Cerebellar nuclear complex (tissue), 1 donor: ENCODE data around the gene MBNL1.

Experiments
- DNase-seq, 2 experiments: peaks; one replicate each; lab custom pipeline; 2025; lab: John Stamatoyannopoulos, UW

Gene MBNL1

DNA sequence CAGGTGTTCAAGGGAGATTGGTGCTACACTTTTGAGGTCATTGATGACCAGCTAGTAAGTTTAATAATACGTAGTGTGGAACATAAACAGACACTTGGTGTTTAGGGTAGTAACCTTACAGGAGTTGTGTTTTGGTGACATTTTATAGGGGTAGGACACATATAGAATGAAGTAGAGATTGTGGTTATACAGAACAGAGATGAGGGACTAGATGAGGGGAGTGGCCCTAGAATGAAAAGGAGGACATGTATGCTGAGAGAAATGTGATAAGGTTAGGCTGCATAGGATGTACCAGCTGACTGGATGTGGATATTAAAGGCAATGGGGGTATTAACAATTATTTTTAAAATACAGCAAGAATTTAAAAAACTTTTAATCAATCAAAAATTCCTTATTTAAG, 8.0 kb downstream of the MBNL1 start:
- no peak for DNase-seq

DNA sequence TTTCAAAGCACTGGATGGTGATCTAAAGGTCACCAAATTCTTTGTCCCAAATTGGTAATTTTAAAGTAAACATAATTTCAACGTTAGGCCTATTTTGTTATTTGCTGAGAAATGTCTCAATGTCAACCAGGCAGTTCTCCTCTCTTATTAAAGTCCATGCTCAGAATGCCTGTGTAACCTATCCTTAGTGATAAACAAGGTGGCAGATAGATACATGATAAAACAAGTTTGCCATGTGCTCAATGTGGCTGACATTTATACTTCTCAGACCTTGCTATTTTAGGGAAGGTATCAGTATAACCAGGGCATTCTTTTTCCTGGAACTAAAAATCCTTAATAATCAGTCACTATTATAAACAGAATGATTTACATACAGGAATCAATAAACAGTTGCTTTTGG, 8.5 kb downstream of the MBNL1 start:
- DNase-seq, result no peak

DNA sequence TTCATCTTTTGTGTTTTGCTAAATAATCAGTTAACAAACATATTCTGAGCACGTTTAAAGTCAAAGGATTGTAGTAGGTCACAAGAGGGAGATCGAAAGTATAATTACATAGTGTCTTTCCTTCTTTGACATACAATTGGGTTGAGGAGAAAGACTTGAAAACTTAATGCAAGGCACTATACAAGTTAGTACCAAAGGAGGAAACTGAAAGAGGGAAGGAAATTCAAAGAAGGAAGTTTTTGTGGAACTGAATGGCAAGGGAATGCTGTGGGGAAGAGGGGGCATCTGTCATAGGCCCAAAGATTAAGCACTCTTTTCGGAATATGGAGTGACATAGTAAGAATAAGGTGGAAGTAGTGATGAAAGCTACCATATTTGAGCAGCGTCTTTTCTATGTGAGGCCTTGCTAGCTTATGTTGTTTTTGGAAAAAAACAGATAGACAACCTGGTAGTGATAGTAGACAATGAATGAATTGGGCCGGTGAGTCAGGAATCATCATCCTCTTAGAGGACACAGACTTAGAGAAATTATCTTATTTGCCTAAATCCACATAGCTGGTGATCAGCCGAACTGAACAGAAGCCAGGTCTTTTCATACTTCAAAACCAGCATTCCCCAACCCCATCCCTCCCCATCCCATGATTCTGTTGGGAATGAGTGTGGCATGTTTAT, 10.2 kb downstream of the MBNL1 start:
- no peak for DNase-seq

GRCh38 chr3:152279479-152279878, 10.8 kb downstream of the MBNL1 start:
- no peak for DNase-seq

- no peak for DNase-seq
These were observed 11.8 kb downstream of the MBNL1 start for GRCh38 chr3:152280539-152280938.

DNA sequence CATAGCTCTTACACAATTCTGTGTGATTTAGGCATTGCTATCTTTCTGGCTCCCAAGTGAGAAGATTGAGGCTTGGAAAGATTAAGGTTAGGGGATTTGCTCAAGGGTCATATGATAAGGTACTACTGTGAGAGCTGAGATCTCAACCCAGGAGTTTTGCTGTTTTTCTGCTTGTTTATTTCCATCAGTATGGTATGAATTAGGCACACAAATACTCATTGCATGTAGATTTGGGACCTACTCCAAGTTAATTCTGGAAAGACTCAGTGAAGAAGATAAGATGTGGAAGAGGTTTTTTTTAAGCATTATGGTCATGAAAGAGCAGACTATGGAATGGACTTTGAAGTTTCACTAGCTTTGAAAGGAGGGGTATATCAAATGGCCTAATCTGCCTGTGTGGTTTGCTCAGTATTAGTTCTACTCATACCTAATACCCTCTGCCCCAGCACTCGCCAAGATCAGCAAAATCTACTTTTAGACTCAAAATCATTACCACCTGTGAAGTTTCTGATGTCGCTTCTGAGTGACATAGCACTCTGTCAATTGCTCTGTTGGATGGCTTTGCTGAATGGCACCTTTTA, 12.5 kb downstream of the MBNL1 start:
- no peak for DNase-seq

DNA sequence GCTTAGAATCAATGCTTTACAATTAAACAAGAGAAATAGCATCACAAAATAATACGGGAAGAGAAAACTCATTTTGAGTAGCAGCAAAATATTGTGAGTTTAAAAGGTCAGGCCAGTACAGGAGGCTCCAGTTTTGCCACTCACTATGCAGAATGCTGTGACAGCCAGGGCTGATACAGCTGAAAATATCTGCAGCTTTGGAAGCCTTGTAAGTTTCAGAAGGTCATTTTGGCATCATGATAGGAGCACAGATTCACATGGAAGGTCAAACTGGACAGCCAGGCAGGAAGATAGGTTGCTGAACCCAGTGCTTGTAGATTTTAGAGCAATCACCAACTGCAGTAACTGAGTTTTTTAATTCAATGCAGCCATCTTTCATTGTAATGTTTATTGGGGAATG, 14.1 kb downstream of the MBNL1 start:
- no peak for DNase-seq

- no peak for DNase-seq
These were observed 15.0 kb downstream of the MBNL1 start for GRCh38 chr3:152283492-152284381.

DNA sequence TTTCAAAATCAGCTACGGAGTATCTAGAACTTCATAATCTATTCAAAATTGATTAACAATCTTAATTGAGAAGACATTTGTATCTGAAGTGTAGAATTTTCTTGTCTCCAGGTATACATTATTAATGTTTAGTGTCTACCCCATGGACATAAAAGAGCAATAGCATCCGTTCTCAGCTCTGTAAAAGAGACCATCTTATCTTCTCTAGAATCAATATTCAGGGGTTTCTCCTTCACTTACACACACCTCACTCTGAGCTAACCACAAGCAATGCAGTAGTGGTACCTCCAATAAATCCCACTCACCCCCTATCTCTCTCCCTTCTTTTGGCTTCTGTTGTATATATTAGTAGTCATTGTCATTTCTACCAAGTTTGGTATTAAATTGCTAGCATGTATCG, 16.2 kb downstream of the MBNL1 start:
- DNase-seq, result no peak

DNA sequence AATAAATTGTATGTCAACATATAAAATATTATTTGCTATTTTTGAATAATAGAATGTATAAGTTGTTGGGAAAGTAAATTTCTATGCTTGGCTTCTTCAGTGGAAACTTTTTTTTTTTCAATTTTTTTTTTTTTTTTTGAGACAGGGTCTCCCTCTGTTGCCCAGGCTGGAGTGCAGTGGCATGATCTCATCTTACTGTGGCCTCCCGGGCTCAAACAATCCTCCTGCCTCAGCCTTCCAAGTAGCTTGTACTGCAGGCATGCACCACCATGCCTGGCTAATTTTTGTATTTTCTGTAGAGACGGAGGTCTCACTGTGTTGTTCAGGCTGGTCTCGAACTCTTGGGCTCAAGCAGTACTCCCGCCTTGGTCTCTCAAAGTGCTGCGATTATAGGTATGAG, 16.8 kb downstream of the MBNL1 start:
- DNase-seq, result no peak

DNA sequence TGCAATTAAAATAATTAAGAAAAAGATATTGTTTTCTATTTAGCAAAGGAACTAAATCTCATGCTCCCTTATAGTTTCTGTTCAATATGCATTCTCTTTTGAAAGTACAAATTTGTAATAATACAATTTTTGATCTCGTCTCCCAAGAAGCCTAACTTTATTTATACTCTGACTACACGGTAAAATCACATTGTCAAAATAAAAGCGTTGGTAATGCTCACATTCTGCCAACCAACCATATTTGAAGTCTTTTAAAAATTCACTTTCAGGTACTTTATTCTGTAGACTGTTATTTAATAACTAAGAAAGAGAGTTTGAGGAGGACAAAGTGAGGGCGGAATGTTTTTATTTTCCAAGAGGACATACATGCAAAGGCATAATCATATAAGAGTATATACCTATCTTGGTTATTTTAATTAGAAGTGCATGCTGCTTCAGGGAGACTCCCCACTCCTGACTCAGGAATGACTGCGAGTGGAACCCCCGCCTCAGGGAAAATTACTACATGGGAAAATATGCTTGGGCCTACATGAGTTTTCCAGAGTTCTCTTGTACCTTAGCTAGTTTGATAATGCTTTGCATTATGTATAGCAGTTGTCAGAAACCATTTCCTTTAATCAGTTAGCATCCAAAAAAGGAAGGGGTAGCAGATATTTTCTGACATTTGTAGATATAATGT, 19.3 kb downstream of the MBNL1 start:
- DNase-seq, result no peak

DNA sequence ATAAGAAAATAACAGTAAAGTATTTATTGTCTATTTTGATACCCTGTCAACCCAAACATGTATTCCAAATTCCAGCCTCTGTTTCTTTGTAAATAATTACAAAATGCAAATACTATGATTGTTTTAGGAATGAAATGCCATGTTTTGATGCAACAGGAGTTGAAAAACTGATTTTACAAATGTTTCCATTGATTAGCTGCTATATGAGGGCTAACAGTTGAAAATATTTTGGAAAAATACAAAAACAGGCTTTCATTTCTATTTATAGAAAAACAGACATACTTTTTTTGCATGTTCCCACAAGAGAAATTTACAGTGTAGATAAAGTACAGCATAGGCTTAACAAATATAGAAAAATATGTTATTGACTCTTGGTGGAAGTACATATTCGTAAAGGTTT, 20.0 kb downstream of the MBNL1 start:
- DNase-seq, result no peak

DNA sequence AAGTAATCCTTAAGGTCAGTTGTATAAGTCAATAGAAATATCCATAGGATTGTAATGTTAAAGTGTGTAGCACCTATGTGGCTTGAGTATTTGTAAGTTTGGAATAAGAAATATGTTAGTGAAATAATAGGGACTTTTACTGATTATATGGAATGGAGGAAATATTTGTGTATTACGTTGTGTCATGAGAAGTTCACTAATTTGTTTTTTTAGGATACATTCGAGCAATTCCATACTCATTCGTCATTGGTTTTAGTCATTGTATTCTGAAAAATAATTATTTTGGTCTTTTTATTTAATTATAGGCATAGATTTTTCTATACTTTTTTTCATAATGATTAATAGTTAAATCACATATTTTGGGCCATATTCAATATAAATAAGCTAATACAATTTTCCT, 21.0 kb downstream of the MBNL1 start:
- DNase-seq, result no peak

DNA sequence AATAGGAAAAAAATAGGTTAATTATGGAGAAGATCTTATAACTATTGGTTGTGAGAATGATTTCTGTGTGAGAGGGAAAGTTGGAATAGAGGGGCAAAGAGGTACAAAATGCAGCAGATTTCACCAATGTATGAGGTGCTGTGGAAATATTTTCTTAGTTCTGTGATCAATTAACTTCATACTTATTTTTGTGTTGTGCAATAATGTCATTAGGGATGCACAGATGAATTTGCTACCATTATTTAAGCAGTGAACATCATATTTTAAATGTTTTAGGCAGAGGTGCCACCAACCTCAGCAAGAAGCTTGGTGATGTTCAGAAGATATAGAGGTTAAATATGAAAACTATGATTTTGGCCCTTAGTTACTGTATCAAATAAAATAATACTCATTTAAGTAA, 21.6 kb downstream of the MBNL1 start:
- DNase-seq, result no peak

DNA sequence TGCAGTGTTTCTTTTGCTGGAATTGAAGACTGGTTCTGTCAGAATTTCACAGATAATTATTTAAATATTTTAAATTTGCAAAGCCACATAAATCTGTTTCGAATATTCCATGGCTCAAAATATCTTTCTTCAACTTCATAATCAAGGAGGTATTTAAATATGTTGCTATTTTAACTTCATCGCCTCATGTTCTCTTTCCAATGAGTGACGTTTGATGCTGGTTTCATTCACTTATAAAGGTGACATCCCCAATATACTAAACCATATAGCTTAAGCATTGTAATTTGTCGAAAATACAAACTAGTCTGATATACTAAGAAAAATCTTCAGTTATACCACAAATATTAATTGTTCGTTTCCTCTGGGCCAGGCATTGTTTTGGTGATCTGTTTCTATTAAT, 22.5 kb downstream of the MBNL1 start:
- no peak for DNase-seq

GRCh38 chr3:152291649-152292066, 22.9 kb downstream of the MBNL1 start:
- no peak for DNase-seq

DNA sequence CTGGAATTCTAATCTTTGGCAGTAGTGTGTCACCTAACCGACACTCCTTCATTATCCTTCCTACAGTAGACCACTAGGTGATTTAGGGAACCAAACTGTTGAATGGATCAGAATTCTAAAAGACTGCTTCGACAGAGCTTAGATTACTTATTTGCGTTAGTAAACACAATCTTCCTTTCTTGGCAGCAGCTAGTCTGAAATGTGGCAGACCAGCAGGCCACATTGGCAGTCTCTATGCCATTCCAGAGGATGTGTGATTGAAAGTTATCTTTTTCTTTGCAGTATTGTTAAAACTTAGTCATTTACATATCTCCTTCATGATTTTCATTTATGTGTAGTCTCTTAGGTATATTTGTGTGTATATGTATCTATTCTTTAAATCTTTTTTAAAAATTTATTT, 23.6 kb downstream of the MBNL1 start:
- no peak for DNase-seq

DNA sequence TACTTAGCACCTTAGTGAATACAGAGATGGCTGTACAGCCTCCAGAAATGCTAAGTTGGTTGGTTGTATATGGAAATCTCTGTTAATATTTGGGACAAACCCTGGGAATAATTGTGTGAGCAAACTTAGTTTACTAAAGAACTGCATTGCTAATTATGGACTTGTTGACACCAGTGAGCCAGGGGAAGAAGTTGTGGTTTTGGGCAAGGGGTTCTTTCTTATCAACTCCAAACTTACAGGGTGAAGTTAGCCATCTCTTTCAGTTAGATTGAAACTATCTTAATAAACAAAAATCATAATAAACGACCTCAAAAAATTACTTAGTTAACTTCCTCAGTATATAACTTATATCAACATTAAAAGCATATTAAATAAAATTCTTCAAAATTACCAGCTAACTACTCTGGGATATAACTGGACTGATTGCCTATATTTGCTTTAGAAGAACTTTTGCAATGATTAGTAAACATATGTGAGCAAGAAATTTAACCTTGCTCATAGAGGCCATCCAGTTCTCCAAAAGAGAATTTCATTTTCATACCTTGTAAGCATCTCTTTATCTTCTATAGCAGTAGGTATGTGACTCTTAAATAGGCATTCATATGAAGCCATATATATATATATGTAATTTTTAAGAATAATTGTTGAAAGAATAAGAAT, 24.7 kb downstream of the MBNL1 start:
- no peak for DNase-seq

GRCh38 chr3:152295344-152295743, 26.6 kb downstream of the MBNL1 start:
- no peak for DNase-seq

GRCh38 chr3:152295806-152296205, 27.1 kb downstream of the MBNL1 start:
- no peak for DNase-seq

- DNase-seq, result no peak
These were observed 27.7 kb downstream of the MBNL1 start for GRCh38 chr3:152296382-152296781.

GRCh38 chr3:152296971-152297370, 28.2 kb downstream of the MBNL1 start:
- DNase-seq, result no peak
